Colonic mucosa (tissue), 4 donors: ENCODE results near the gene PIP4P1. TPM values are rescaled to one million over a fixed set of nuclear protein-coding genes. Genes with fewer than 3 reads are reported as not detected.
A peak's percentile ranks its signal among the peaks of the same experiment; 100 is the strongest.

Experiments
- DNase-seq: peaks from one replicate; pipeline ENCODE4 v3.0.0-alpha.2; 2020
- H3K27ac ChIP-seq: fragments of 200-600 bp; one replicate; pipeline ENCODE4 v1.8.0; 2021
- H3K27me3 ChIP-seq: fragments of 200-600 bp; one replicate; pipeline ENCODE4 v1.8.0; 2021
- H3K36me3 ChIP-seq: fragments of 200-600 bp; one replicate; pipeline ENCODE4 v1.8.0; 2021
- H3K4me1 ChIP-seq: fragments of 200-600 bp; one replicate; pipeline ENCODE4 v1.8.0; 2021; ENCODE audit warnings: mild to moderate bottlenecking
- H3K4me3 ChIP-seq: fragments of 200-600 bp; one replicate; pipeline ENCODE4 v1.8.0; 2021
- H3K9ac ChIP-seq, 2 donors: one replicate each; pipeline ENCODE4 v1.7.0; 2013; ENCODE audit warnings: control low read depth in 2 of 2, low read depth in 2 of 2, low read length in 2 of 2
- H3K9me3 ChIP-seq: fragments of 200-600 bp; one replicate; pipeline ENCODE4 v1.8.0; 2021
- intact Hi-C: fragments of 100-400 bp; cut with DNase I; formaldehyde crosslinking; loops from one replicate; pipeline ENCODE4 v1.14.1; 2022
- total RNA-seq, 2 donors: library from RNA; stranded (reverse); fragmentation: NEBNext Ultra II Directional in 1 of 2; extraction: Animal tissue kit (Norgen Biotek cat#: 25700) in 1 of 2; gene quantifications; one replicate each; pipeline ENCODE4 v1.2.1, GENCODE V29; 2021
- TF ChIP-seq, protein P1 (sequence below): fragments of 200-600 bp; IDR thresholded peaks from one replicate; pipeline ENCODE4 v1.8.0; 2022; ENCODE audit warnings: antibody characterized with exemption, mild to moderate bottlenecking
- donor health status: healthy.
- donor health status: DM: no; HTN: no; CAD: no.
- donor health status: DM: no; HTN: no; CAD: no.

PIP4P1 gene
- total RNA-seq, 2 donors from 2014 or later = 30.3 to 54.6 TPM

DNA sequence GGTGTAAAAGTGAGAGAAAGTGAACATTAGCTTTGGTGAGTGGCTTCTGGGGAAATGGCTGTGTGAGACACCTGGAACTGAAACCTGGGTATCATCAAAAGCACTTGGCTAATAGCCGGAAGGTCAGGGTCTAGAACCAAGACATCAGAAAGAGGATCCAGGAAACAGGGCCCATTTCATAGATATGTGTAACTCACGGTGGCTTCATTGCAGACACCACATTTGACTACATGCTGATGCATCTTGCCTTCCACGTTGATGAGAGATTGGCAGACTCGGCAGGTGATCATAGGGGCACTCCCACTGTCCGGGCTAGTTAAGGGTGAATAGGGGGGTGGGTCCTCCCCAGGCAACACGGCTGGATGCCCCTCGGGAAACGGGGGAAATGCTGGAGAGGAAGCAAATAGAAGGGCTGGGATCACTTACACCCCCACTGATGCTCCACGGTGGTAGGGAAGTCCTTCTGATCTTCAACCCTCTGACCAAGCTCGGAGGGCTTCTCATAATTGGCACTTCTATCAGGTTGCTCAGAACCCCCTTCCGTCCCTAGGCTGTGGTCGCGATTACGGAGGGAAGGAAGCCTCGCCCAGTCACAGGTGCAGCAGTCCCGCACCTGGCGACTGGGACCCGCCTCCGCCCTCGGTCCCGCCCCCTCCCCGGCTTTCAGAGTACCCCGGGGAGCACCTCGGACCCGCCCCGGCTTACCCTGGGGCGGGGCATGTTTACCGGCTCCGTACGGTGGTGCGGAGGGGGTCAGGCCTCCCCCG is 593 bp downstream of the PIP4P1 start:
- Histone ChIP-seq H3K36me3 (peaks cover 16% of the 10 kb centered on the region), H3K27ac (peak overlapping the region; percentile 95), H3K9ac (peak overlapping the region; percentile 72 to 98), H3K4me1 (peaks cover 12% of the 10 kb centered on the region), H3K4me3 (peak overlapping the region; percentile 91), H3K27me3 (no peaks in the 10 kb centered on the region), H3K9me3 (no peaks in the 10 kb centered on the region)
- peak; percentile 79 for DNase-seq
- intact Hi-C loops = loop anchor here (10.0 kb wide), 2 partner anchors 116 to 224 kb away; partner anchors contain the start of genes ANG, PARP2 and RNASE4
- TF ChIP-seq, protein P1, sequence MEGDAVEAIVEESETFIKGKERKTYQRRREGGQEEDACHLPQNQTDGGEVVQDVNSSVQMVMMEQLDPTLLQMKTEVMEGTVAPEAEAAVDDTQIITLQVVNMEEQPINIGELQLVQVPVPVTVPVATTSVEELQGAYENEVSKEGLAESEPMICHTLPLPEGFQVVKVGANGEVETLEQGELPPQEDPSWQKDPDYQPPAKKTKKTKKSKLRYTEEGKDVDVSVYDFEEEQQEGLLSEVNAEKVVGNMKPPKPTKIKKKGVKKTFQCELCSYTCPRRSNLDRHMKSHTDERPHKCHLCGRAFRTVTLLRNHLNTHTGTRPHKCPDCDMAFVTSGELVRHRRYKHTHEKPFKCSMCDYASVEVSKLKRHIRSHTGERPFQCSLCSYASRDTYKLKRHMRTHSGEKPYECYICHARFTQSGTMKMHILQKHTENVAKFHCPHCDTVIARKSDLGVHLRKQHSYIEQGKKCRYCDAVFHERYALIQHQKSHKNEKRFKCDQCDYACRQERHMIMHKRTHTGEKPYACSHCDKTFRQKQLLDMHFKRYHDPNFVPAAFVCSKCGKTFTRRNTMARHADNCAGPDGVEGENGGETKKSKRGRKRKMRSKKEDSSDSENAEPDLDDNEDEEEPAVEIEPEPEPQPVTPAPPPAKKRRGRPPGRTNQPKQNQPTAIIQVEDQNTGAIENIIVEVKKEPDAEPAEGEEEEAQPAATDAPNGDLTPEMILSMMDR = no peak

DNA sequence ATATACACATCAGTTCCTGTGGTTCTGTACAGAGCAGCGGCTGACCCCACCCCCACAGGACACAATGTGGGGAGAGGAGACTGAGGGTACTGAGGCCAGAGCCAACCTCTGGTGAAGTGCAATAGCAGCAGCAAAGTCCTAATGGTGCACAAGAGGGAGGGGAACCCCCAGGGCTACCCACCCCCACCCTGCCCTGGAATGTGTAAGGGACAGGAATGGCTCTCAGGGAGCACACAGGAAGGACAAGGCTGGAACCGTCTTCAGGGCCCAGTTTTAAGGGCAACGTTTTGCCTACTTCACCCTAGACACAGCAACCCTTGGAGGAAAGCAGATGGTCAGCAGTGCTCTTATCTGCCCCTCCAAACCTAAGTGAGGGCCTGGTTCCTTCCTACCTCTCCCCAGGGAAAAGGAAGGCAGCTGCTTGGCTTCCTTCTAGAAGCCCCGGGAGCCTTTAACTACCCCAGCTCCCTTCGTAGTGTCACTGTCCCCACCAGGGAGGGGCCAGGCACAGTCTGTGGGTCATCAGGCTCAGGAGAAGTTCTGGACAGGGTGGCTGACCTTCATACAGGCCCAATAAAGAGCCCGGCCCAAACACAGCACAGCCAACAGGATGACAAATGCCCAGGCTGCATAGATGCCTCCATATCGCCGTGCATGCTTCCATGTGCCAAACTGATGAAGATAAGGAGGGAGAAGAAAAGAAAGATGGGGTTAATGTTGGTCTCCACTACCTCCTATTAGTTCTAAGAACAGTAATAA is 3.0 kb downstream of the PIP4P1 start:
- no peaks in the 10 kb centered on the region for H3K27me3 ChIP-seq
- H3K27ac ChIP-seq = no peak overlapping the region
- no peak overlapping the region for H3K9ac ChIP-seq
- TF ChIP-seq, protein P1 = no peak
- intact Hi-C loops = loop anchor here (5.0 to 10.0 kb wide), 2 partner anchors 46 to 93 kb away; partner anchors contain the start of gene TEP1
- peaks cover 18% of the 10 kb centered on the region for H3K4me1 ChIP-seq
- no peak for DNase-seq
- H3K9me3 ChIP-seq = no peaks in the 10 kb centered on the region
- H3K36me3 ChIP-seq = peaks cover 16% of the 10 kb centered on the region
- no peak overlapping the region for H3K4me3 ChIP-seq

DNA sequence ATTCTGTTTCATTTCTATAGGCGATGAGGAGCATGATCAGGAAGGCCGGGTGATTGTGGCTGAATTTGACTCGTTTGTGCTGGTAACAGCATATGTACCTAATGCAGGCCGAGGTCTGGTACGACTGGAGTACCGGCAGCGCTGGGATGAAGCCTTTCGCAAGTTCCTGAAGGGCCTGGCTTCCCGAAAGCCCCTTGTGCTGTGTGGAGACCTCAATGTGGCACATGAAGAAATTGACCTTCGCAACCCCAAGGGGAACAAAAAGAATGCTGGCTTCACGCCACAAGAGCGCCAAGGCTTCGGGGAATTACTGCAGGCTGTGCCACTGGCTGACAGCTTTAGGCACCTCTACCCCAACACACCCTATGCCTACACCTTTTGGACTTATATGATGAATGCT is 4.3 kb downstream of the PIP4P1 start:
- Histone ChIP-seq H3K36me3 (peaks cover 20% of the 10 kb centered on the region), H3K27me3 (no peaks in the 10 kb centered on the region), H3K27ac (no peak overlapping the region), H3K4me1 (peaks cover 18% of the 10 kb centered on the region), H3K9ac (no peak overlapping the region), H3K4me3 (no peak overlapping the region), H3K9me3 (no peaks in the 10 kb centered on the region)
- no peak for DNase-seq
- TF ChIP-seq, protein P1 = no peak
- intact Hi-C loops = loop anchor here (5.0 to 10.0 kb wide), 2 partner anchors 45 to 92 kb away; partner anchors contain the start of gene TEP1

DNA sequence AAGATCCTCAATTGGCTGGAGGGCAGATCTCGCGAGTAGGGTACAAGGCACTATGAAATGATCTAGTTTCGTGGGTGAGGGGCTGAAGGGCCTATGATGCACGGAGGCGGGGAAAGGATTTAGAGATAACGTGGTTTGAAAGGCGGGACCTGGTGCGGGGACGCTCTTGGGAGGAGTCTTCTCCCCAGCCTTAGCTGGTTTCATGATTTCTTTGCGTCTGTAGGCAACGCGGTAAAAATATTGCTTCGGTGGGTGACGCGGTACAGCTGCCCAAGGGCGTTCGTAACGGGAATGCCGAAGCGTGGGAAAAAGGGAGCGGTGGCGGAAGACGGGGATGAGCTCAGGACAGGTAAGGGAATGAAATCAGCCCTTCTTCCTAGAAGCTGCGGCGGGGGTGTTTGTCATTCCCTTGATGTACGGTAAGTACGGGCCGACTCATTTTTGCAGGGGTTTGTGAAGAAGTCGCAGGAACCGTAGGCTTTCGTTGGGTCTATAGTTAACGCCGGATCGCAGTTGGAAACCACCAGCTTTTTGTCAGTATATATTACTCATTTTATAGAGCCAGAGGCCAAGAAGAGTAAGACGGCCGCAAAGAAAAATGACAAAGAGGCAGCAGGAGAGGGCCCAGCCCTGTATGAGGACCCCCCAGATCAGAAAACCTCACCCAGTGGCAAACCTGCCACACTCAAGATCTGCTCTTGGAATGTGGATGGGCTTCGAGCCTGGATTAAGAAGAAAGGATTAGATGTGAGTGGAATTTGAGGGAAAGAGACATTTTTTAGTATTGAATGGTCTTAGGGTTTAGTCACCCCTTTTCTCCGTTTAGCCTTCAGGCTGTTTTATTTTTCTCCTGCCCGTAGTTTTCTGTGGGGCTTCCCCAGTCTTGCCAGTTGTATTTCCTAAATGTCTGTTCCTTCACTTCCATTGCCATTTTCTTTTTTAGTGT is 5.6 kb downstream of the PIP4P1 start:
- peaks cover 18% of the 10 kb centered on the region for H3K4me1 ChIP-seq
- intact Hi-C loops = loop anchor here (5.0 to 10.0 kb wide), 2 partner anchors 43 to 91 kb away; partner anchors contain the start of gene TEP1

More for the DNA sequence above, 5.6 kb downstream of the PIP4P1 start:
- H3K9ac ChIP-seq = peak overlapping the region; percentile 65 to 95
- peak overlapping the region; percentile 69 for H3K4me3 ChIP-seq
- TF ChIP-seq, protein P1 = no peak
- H3K36me3 ChIP-seq = peaks cover 23% of the 10 kb centered on the region
- no peaks in the 10 kb centered on the region for H3K27me3 ChIP-seq
- H3K27ac ChIP-seq = peak overlapping the region; percentile 97
- no peaks in the 10 kb centered on the region for H3K9me3 ChIP-seq
- DNase-seq = no peak
